Measurements from ENCODE around the gene LIPN.

LIPN gene

DNA sequence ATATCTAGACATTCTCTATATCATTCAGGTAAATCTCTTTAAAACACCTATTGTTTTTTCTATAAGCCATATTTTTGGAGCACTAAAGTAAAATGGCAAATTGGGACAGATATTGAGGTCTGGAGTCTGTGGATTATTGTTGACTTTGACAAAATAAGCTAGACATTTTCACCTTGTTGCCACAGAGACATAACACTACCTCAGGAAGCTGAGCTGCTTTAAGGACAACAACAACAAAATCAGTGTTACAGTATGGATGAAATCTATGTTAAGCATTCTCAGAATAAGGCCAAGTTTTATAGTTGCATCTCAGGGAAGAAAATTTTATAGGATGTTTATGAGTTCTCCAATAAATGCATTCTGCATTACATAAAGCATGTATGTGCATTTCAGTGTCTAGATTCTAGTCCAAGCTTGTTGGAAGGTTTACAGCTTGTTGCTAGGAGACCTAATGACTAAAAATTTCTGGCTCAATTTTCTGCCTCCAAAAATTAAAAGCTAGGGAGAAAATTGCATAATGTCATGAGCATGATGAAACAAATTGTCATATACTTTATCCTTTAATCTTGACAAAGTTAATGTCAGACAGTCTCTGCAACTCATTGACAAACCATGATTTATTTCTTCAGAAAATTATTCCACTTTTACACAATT lies 61.1 kb downstream of the LIPN start:
- in situ Hi-C loops (cut with MboI; ENCODE audit: low sequenced_read_pairs): no loop called here

GRCh38 chr10:88826388-88826787 lies 66.6 kb downstream of the LIPN start:
- in situ Hi-C loops (cut with MboI; ENCODE audit: low sequenced_read_pairs): no loop called here

DNA sequence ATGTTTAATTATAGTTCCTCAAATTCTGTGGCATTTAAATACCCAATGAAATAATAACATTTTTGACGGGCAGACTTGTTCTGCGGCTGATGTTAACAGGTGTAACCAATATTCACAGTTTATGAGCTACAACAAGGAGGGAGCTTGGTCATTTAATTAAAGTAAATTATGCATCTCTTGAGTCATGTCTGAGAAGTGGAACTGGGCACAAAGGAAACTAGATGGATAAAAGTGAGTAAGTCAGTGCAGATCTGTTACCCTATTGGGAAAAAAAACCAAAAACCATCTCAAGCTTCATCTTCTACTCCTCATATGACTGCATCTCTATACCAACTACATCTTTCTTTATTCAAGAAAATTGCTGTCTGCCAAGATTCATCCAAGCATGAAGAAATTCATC lies 67.9 kb downstream of the LIPN start:
- in situ Hi-C loops (cut with MboI; ENCODE audit: low sequenced_read_pairs): no loop called here

DNA sequence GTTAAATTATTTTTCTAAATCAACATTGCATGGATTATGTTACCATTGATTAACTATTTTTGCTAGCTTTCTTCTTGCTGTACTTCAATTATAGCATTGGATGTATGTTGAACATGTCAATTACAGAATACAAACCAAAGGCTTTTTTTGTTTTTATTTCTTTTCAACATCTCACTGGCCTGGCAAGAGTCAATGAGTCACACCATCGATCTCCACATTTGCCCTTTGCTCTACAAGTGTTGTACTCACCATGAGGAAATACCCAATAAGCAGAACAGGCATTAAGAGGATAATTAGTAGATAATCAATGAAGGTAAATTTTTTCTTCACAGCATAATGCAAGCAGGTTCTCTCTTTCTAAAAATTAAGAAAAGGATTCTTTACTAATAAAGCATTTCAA lies 68.5 kb downstream of the LIPN start:
- in situ Hi-C loops (cut with MboI; ENCODE audit: low sequenced_read_pairs): no loop called here
